ENCODE measurements around the gene TMEM167B. TPM values are rescaled to one million over a fixed set of nuclear protein-coding genes. Genes with fewer than 3 reads are reported as not detected.
"Not testable (repeated sequence)": the region's sequence is repeated elsewhere in the genome, so short reads cannot be mapped to it uniquely, and the experiment has no call there.

The TMEM167B gene
- total RNA-seq, 4 donors from 2014 or later = 2.2 to 23.0 (median 18.8) TPM

DNA sequence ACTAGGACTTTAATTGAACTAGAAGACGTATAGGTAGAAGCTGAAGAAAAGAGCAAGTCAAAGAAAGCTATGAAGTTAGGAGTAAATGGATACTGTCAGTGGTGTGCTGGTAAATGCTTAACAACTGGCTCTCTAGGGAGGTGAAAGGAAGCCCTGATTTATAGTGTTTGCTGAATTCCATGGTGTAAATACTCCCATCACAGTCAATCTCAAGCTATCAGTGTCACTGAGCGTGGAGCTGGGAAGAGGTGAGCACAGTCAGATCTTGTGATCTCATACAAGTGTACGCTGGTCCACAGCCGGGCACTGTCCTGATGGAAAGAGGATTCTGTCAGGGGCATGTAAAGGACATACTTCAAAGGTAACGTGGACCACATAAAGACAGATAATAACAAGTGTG, 51.7 kb downstream of the TMEM167B start:
- Histone ChIP-seq H3K27me3 (no peaks in the 10 kb centered on the region), H3K4me1 (peaks cover 0 to 19% (median 10%) of the 10 kb centered on the region in 4 donors), H3K36me3 (no peaks in the 10 kb centered on the region), H3K4me3 (no peak overlapping the region), H3K9me3 (no peaks in the 10 kb centered on the region), H3K27ac (peak overlapping the region in 2 of 4 donors; percentile 12 to 49)
- DNase-seq = no peak
- TF ChIP-seq POLR2A (IDR thresholded peaks at IDR 0.05) (no peak), POLR2AphosphoS5 (IDR thresholded peaks at IDR 0.05) (no peak), EP300 (IDR thresholded peaks at IDR 0.05; ENCODE audit: low read depth) (no peak)
- TF ChIP-seq, protein P1, sequence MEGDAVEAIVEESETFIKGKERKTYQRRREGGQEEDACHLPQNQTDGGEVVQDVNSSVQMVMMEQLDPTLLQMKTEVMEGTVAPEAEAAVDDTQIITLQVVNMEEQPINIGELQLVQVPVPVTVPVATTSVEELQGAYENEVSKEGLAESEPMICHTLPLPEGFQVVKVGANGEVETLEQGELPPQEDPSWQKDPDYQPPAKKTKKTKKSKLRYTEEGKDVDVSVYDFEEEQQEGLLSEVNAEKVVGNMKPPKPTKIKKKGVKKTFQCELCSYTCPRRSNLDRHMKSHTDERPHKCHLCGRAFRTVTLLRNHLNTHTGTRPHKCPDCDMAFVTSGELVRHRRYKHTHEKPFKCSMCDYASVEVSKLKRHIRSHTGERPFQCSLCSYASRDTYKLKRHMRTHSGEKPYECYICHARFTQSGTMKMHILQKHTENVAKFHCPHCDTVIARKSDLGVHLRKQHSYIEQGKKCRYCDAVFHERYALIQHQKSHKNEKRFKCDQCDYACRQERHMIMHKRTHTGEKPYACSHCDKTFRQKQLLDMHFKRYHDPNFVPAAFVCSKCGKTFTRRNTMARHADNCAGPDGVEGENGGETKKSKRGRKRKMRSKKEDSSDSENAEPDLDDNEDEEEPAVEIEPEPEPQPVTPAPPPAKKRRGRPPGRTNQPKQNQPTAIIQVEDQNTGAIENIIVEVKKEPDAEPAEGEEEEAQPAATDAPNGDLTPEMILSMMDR (IDR thresholded peaks at IDR 0.05) = no peak
- 61 to 75% methylated on average over 2 to 5 of the region's 5 CpGs for WGBS, 2 donors (ENCODE audit: low coverage in 1 of 2)
- in situ Hi-C loops (cut with MboI; ENCODE audit: low pct_ligation_motif_present in 1 of 4, low pct_unique_long_range_greater_than_20kb in 1 of 4, low sequenced_read_pairs in 3 of 4) = no loop called here
- intact Hi-C loops (cut with DNase I; ENCODE audit: low total_unique reads) = no loop called here

DNA sequence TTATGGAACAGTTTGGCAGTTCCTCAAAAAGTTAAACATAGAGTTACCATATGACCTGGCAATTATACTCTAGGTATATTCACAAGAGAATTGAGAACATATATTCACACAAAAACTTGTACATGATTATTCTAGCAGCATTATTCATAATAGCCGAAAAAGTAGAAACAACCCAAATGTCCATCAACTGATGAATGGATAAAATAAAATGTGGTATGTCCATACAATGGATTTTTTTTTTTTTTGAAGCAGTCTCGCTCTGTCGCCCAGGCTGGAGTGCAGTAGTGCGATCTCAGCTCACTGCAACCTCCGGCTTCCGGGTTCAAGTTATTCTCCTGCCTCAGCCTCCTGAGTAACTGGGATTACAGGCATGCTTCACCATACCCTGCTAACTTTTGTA, 52.2 kb downstream of the TMEM167B start:
- peaks cover 0 to 15% (median 6%) of the 10 kb centered on the region in 4 donors for H3K4me1 ChIP-seq
- H3K36me3 ChIP-seq; in situ Hi-C loops (cut with MboI; ENCODE audit: low pct_ligation_motif_present in 1 of 4, low pct_unique_long_range_greater_than_20kb in 1 of 4, low sequenced_read_pairs in 3 of 4); intact Hi-C loops (cut with DNase I; ENCODE audit: low total_unique reads); H3K27me3 ChIP-seq; H3K4me3 ChIP-seq; H3K9me3 ChIP-seq; DNase-seq: not testable (repeated sequence)
- WGBS, 2 donors (ENCODE audit: low coverage in 1 of 2) = 90 to 93% methylated on average over 6 of the region's 6 CpGs
- peak overlapping the region in 1 of 4 donors; percentile 49 for H3K27ac ChIP-seq

Small RNA genes within 50 kb of the gene (small RNA-seq; reads per million reads assigned to genes)
- gene AL356488.2 = 0 reads per million in 4 donors

Other genes starting within 250 kb of the TMEM167B start
- gene AKNAD1, start 233.7 kb upstream of the TMEM167B start, total RNA-seq = not detected
- gene GPSM2, start 213.8 kb upstream of the TMEM167B start, total RNA-seq = 10 to 100 TPM in 3 of 4 donors, 1 to 10 TPM in 1; 9.7 to 31.0 (median 23.8) TPM
- 10 to 100 TPM; 13.0 to 21.9 (median 18.2) TPM for gene CLCC1, start 127.3 kb upstream of the TMEM167B start, total RNA-seq
- 10 to 100 TPM in 2 of 4 donors, 1 to 10 TPM in 2; 6.7 to 12.1 (median 9.7) TPM for gene WDR47, start 48.7 kb upstream of the TMEM167B start, total RNA-seq
- gene TAF13, start 14.8 kb upstream of the TMEM167B start, total RNA-seq = 10 to 100 TPM in 3 of 4 donors, 1 to 10 TPM in 1; 4.0 to 33.0 (median 32.0) TPM
- 10 to 100 TPM; 19.5 to 72.2 (median 38.4) TPM for gene ELAPOR1, start 23.4 kb downstream of the TMEM167B start, total RNA-seq
- gene SARS1, start 123.2 kb downstream of the TMEM167B start, total RNA-seq = 100 to 1,000 TPM in 3 of 4 donors, 10 to 100 TPM in 1; 79.4 to 150 (median 125) TPM
- 1 to 10 TPM; 1.8 to 3.7 (median 3.2) TPM for gene CELSR2, start 158.8 kb downstream of the TMEM167B start, total RNA-seq
- 10 to 100 TPM in 1 of 4 donors, 1 to 10 TPM in 3; 1.9 to 18.0 (median 4.4) TPM for gene PSRC1, start 192.4 kb downstream of the TMEM167B start, total RNA-seq
- gene MYBPHL, start 216.2 kb downstream of the TMEM167B start, total RNA-seq = not detected